ENCODE results near the gene GRID1. TPM values are rescaled to one million over a fixed set of nuclear protein-coding genes. Genes with fewer than 3 reads are reported as not detected.

Gene GRID1
- total and polyA plus RNA-seq, 10 of the 15 experiments (the other 5 are each of a cell fraction or from before 2014, with no cell fraction given): 0.04 to 0.62 (median 0.08) TPM; not detected in 5

GRCh38 chr10:86399879-86400704 lies 33.5 kb upstream of the GRID1 start (continued):
- TF ChIP-seq E2F4 (IDR thresholded peaks at IDR 0.05; ENCODE audit: low read depth, low read length) (no peak), DPF2 (IDR thresholded peaks at IDR 0.05) (peak; percentile 60), NFYA (IDR thresholded peaks at IDR 0.05; ENCODE audit: borderline replicate concordance, low read depth, low read length) (no peak), ZBTB4 (CRISPR knock-in tag; IDR thresholded peaks at IDR 0.05) (no peak), POLR2AphosphoS2 (IDR thresholded peaks at IDR 0.05; ENCODE audit: low read depth, low read length) (0 out of 2 replicates have a peak, but pooled peaks have one; percentile 7), SRF (IDR thresholded peaks at IDR 0.05; ENCODE audit: low read depth in 2 of 2, low read length in 2 of 2) (peak; percentile 71 to 85), KLF5 (IDR thresholded peaks at IDR 0.05; ENCODE audit: partially characterized antibody) (no peak), NFXL1 (IDR thresholded peaks at IDR 0.05; ENCODE audit: borderline replicate concordance) (no peak), RAD21 (IDR thresholded peaks at IDR 0.05; ENCODE audit: insufficient read depth, low read depth, low read length) (peak; percentile 85), YBX1 (IDR thresholded peaks at IDR 0.05) (no peak), RELB (IDR thresholded peaks at IDR 0.05; ENCODE audit: low read depth) (no peak; the same call in 1 of the 2 replicates), PKNOX1 (IDR thresholded peaks at IDR 0.05) (peak; percentile 72), CHD1 (IDR thresholded peaks at IDR 0.05; ENCODE audit: low read depth, low read length) (no peak), ZBTB11 (CRISPR knock-in tag; IDR thresholded peaks at IDR 0.05) (no peak), RAD51 (IDR thresholded peaks at IDR 0.05) (no peak), NKRF (conservative IDR thresholded peaks at IDR 0.05) (no peak; the same call in none of the 2 replicates)
